Tibial nerve (tissue), 4 donors: ENCODE data around the gene NCSTN.

Source experiments
- EP300 ChIP-seq, 2 donors: sonication (generic); formaldehyde crosslinking; IDR thresholded peaks; one replicate each; pipeline ENCODE4 v1.6.1; 2017; ENCODE audit warnings: antibody characterized with exemption in 2 of 2, mild to moderate bottlenecking in 1 of 2
- POLR2A ChIP-seq, 2 donors: fragments of 450-650 bp; IDR thresholded peaks; one replicate each; pipeline ENCODE4 v1.6.1; 2017; ENCODE audit warnings: antibody characterized with exemption in 2 of 2, mild to moderate bottlenecking in 2 of 2, moderate library complexity in 2 of 2
- TF ChIP-seq, protein P1 (sequence below), 5 experiments: fragments of 200-600 bp in 3 of 5; fragments of 450-650 bp in 2 of 5; sonication (generic) in 3 of 5; IDR thresholded peaks; one replicate each; pipeline ENCODE4 v1.5.1; 2016 to 2019; ENCODE audit warnings: antibody characterized with exemption in 5 of 5, mild to moderate bottlenecking in 3 of 5, moderate library complexity in 2 of 5

- TF ChIP-seq POLR2A (IDR thresholded peaks at IDR 0.05) (no peak), EP300 (IDR thresholded peaks at IDR 0.05) (no peak)
- TF ChIP-seq, protein P1, sequence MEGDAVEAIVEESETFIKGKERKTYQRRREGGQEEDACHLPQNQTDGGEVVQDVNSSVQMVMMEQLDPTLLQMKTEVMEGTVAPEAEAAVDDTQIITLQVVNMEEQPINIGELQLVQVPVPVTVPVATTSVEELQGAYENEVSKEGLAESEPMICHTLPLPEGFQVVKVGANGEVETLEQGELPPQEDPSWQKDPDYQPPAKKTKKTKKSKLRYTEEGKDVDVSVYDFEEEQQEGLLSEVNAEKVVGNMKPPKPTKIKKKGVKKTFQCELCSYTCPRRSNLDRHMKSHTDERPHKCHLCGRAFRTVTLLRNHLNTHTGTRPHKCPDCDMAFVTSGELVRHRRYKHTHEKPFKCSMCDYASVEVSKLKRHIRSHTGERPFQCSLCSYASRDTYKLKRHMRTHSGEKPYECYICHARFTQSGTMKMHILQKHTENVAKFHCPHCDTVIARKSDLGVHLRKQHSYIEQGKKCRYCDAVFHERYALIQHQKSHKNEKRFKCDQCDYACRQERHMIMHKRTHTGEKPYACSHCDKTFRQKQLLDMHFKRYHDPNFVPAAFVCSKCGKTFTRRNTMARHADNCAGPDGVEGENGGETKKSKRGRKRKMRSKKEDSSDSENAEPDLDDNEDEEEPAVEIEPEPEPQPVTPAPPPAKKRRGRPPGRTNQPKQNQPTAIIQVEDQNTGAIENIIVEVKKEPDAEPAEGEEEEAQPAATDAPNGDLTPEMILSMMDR (IDR thresholded peaks at IDR 0.05): no peak
Measured at GRCh38 chr1:160357286-160358002, 14.3 kb downstream of the NCSTN start.
